ENCODE data around the gene RANBP3L. TPM values are rescaled to one million over a fixed set of nuclear protein-coding genes. Genes with fewer than 3 reads are reported as not detected.

Gene RANBP3L
- total RNA-seq, 6 experiments from 2014 or later: not detected

- TF ChIP-seq CTCF (IDR thresholded peaks at IDR 0.05): no peak
- DNase-seq: no peak
- Mint-ChIP-seq H3K9me3 (no peaks in the 10 kb centered on the region), H3K4me3 (no peak overlapping the region), H3K27ac (no peak overlapping the region), H3K4me1 (ENCODE audit: low read depth) (no peaks in the 10 kb centered on the region; the same call in 1 of the 2 replicates), H3K27me3 (ENCODE audit: insufficient read depth) (peaks cover 11% of the 10 kb centered on the region), H3K36me3 (ENCODE audit: low read depth) (no peaks in the 10 kb centered on the region)
Observed at GRCh38 chr5:36310138-36310537, 8.4 kb upstream of the RANBP3L start.

GRCh38 chr5:36305571-36306326 lies 4.0 kb upstream of the RANBP3L start:
- Mint-ChIP-seq H3K27me3 (ENCODE audit: insufficient read depth) (peaks cover 14% of the 10 kb centered on the region), H3K27ac (no peak overlapping the region), H3K9me3 (no peaks in the 10 kb centered on the region), H3K4me1 (ENCODE audit: low read depth) (peaks cover 17% of the 10 kb centered on the region), H3K4me3 (no peak overlapping the region; the same call in 1 of the 2 replicates), H3K36me3 (ENCODE audit: low read depth) (no peaks in the 10 kb centered on the region)
- no peak for DNase-seq
- TF ChIP-seq CTCF (IDR thresholded peaks at IDR 0.05): peak; percentile 78

- H3K4me3 Mint-ChIP-seq: no peak overlapping the region
- H3K27ac Mint-ChIP-seq: no peak overlapping the region
- H3K36me3 Mint-ChIP-seq (ENCODE audit: low read depth): no peaks in the 10 kb centered on the region
- H3K9me3 Mint-ChIP-seq: no peaks in the 10 kb centered on the region
- H3K27me3 Mint-ChIP-seq (ENCODE audit: insufficient read depth): peaks cover 10% of the 10 kb centered on the region
- DNase-seq: no peak
- TF ChIP-seq CTCF (IDR thresholded peaks at IDR 0.05): no peak
- peaks cover 17% of the 10 kb centered on the region for H3K4me1 Mint-ChIP-seq (ENCODE audit: low read depth)
Observed at GRCh38 chr5:36304095-36304805, 2.5 kb upstream of the RANBP3L start.

- no peak overlapping the region for H3K27ac Mint-ChIP-seq
- H3K36me3 Mint-ChIP-seq (ENCODE audit: low read depth): no peaks in the 10 kb centered on the region
- no peaks in the 10 kb centered on the region for H3K9me3 Mint-ChIP-seq
- TF ChIP-seq CTCF (IDR thresholded peaks at IDR 0.05): no peak
- peaks cover 15% of the 10 kb centered on the region for H3K27me3 Mint-ChIP-seq (ENCODE audit: insufficient read depth)
- DNase-seq: no peak
- H3K4me1 Mint-ChIP-seq (ENCODE audit: low read depth): peaks cover 17% of the 10 kb centered on the region
- H3K4me3 Mint-ChIP-seq: no peak overlapping the region
Observed at GRCh38 chr5:36300927-36301540, 668 bp downstream of the RANBP3L start.

- Mint-ChIP-seq H3K4me3 (no peak overlapping the region), H3K4me1 (ENCODE audit: low read depth) (peaks cover 17% of the 10 kb centered on the region), H3K9me3 (no peaks in the 10 kb centered on the region), H3K27ac (no peak overlapping the region), H3K36me3 (ENCODE audit: low read depth) (no peaks in the 10 kb centered on the region), H3K27me3 (ENCODE audit: insufficient read depth) (peaks cover 16% of the 10 kb centered on the region)
- no peak for TF ChIP-seq CTCF (IDR thresholded peaks at IDR 0.05)
- no peak for DNase-seq
Observed at GRCh38 chr5:36300191-36300926, 1.3 kb downstream of the RANBP3L start.
